GM12878 (cell line): ENCODE measurements around the gene ME1. TPM values are rescaled to one million over a fixed set of nuclear protein-coding genes. Genes with fewer than 3 reads are reported as not detected.

Experiments used
- ATAC-seq: fragments of 200-7000 bp; cut with Tn5 transposase; 3 replicates; pipeline ENCODE4 v1.9.1; 2020; ENCODE audit warnings: mild to moderate bottlenecking, moderate library complexity
- BruUV-seq: library from RNA; stranded (reverse); fragments of 400-500 nt; replicated peaks from 2 replicates; lab custom pipeline; 2021; lab: Mats Ljungman, UMichigan
- CTCF ChIA-PET: fragments of 300-600 bp; sonication (Branson Sonifier 250); formaldehyde crosslinking; extraction: SDS; loops from one replicate; lab custom pipeline; 2021; ENCODE audit warnings: inconsistent platforms; lab: Yijun Ruan, JAX
- POLR2A ChIA-PET: fragments of 350-600 bp; formaldehyde crosslinking; extraction: SDS; loops from one replicate; lab custom pipeline; 2021; ENCODE audit warnings: inconsistent platforms; lab: Charles Lee
- RAD21 ChIA-PET: fragments of 300-600 bp; sonication (Branson Sonifier 250); formaldehyde crosslinking; loops from one replicate; lab custom pipeline; 2023; ENCODE audit warnings: antibody characterized with exemption; ENCODE audit not compliant: unreplicated experiment; lab: Charles Lee
- SMC1A ChIA-PET: fragments of 300-600 bp; sonication (Branson Sonifier 250); formaldehyde crosslinking; loops from one replicate; lab custom pipeline; 2023; ENCODE audit not compliant: unreplicated experiment, uncharacterized antibody; lab: Charles Lee
- DNase-seq: peaks from one replicate; pipeline ENCODE4 v3.0.0-alpha.2; 2011; ENCODE audit warnings: low read depth, low spot score
- FAIRE-seq: peaks from 3 replicates; lab custom pipeline; 2011; peaks lifted over from hg19 to GRCh38; lab: Jason Lieb, UNC
- H2AFZ ChIP-seq: 2 replicates; pipeline ENCODE4 v1.6.0; 2011; ENCODE audit warnings: low read depth, low read length, control low read depth; ENCODE audit not compliant: control insufficient read depth
- H3K27ac ChIP-seq: 2 replicates; pipeline ENCODE4 v1.5.1; 2011; ENCODE audit warnings: control low read depth; ENCODE audit not compliant: control insufficient read depth, insufficient read depth
- H3K27me3 ChIP-seq, 2 experiments: replicated peaks in 1 of 2; 2 replicates each; pipeline versions ENCODE4 v1.6.0 to v1.6.1; 2011; ENCODE audit warnings: low read length in 1 of 2; ENCODE audit not compliant: control insufficient read depth in 2 of 2, insufficient read depth in 2 of 2
- H3K36me3 ChIP-seq, 2 experiments: 2 replicates each; pipeline ENCODE4 v1.5.1; 2011; ENCODE audit warnings: low read length in 1 of 2; ENCODE audit not compliant: control insufficient read depth in 2 of 2, insufficient read depth in 2 of 2
- H3K4me1 ChIP-seq: 2 replicates; pipeline ENCODE4 v1.6.1; 2011; ENCODE audit warnings: mild to moderate bottlenecking, low read length, moderate library complexity, mixed read lengths; ENCODE audit not compliant: control insufficient read depth, insufficient read depth
- H3K4me2 ChIP-seq: 2 replicates; pipeline ENCODE4 v1.6.0; 2011; ENCODE audit warnings: control low read depth; ENCODE audit not compliant: control insufficient read depth, insufficient read depth
- H3K4me3 ChIP-seq: fragments of 200-600 bp; sonication (generic); 2 replicates; pipeline ENCODE4 v1.5.1; 2016
- H3K79me2 ChIP-seq: 2 replicates; pipeline ENCODE4 v1.6.0; 2011; ENCODE audit warnings: low read length; ENCODE audit not compliant: control insufficient read depth, insufficient read depth
- H3K9ac ChIP-seq: 2 replicates; pipeline ENCODE4 v1.8.0; 2011; ENCODE audit warnings: low read length, control low read depth, mixed read lengths; ENCODE audit not compliant: control insufficient read depth, insufficient read depth
- H3K9me3 ChIP-seq: replicated peaks from 3 replicates; pipeline ENCODE4 v1.5.1; 2011; ENCODE audit warnings: mild to moderate bottlenecking, low read length; ENCODE audit not compliant: control insufficient read depth, insufficient read depth
- H4K20me1 ChIP-seq: 2 replicates; pipeline ENCODE4 v1.6.0; 2011; ENCODE audit not compliant: control insufficient read depth, insufficient read depth
- BCL11A ChIP-seq: IDR thresholded peaks from 2 replicates; pipeline ENCODE4 v1.6.1; 2011; ENCODE audit warnings: low read depth, low read length
- BMI1 ChIP-seq: fragments of 450-650 bp; IDR thresholded peaks from 2 replicates; pipeline ENCODE4 v1.6.1; 2016; ENCODE audit warnings: mild to moderate bottlenecking, moderate library complexity, borderline replicate concordance
- CHD1 ChIP-seq: IDR thresholded peaks from 2 replicates; pipeline ENCODE4 v1.6.1; 2012; ENCODE audit warnings: low read depth, low read length, improper control_type of control experiment
- CREM ChIP-seq: IDR thresholded peaks from 2 replicates; pipeline ENCODE4 v1.6.1; 2014; ENCODE audit warnings: antibody characterized with exemption, low read depth
- EGR1 ChIP-seq, 2 experiments: IDR thresholded peaks; 1 replicate in 1 of 2; 2 replicates in 1 of 2; pipeline ENCODE4 v1.6.1; 2011 to 2012; ENCODE audit warnings: low read depth in 2 of 2, low read length in 2 of 2, borderline replicate concordance in 1 of 2, mild to moderate bottlenecking in 1 of 2, moderate library complexity in 1 of 2
- ETV6 ChIP-seq, 2 experiments: fragments of 450-650 bp in 1 of 2; IDR thresholded peaks in 1 of 2; conservative IDR thresholded peaks in 1 of 2; 2 replicates each; pipeline ENCODE4 v1.6.1; 2014; ENCODE audit warnings: antibody characterized with exemption in 1 of 2, borderline replicate concordance in 1 of 2, low read depth in 1 of 2, mild to moderate bottlenecking in 1 of 2, moderate library complexity in 1 of 2
- JUNB ChIP-seq: IDR thresholded peaks from 2 replicates; pipeline ENCODE4 v1.6.1; 2016; ENCODE audit warnings: antibody characterized with exemption, mild to moderate bottlenecking
- NFYB ChIP-seq: IDR thresholded peaks from 2 replicates; pipeline ENCODE4 v1.6.1; 2011; ENCODE audit warnings: low read depth, mild to moderate bottlenecking, low read length, improper control_type of control experiment, moderate library complexity; ENCODE audit not compliant: insufficient read depth
- NRF1 ChIP-seq: conservative IDR thresholded peaks from 2 replicates; pipeline ENCODE4 v1.6.1; 2011; ENCODE audit warnings: mild to moderate bottlenecking, low read depth, low read length, improper control_type of control experiment
- RAD21 ChIP-seq: IDR thresholded peaks from 2 replicates; pipeline ENCODE4 v1.6.1; 2011; ENCODE audit warnings: mild to moderate bottlenecking, low read depth, low read length, moderate library complexity; ENCODE audit not compliant: insufficient read depth
- RBBP5 ChIP-seq: fragments of 200-600 bp; sonication (generic); conservative IDR thresholded peaks from 2 replicates; pipeline ENCODE4 v1.6.1; 2016
- in situ Hi-C: fragments of 300-500 bp; cut with MboI; formaldehyde crosslinking; loops from 9 replicates; pipeline ENCODE4 v1.14.3; 2018; ENCODE audit warnings: mixed read lengths
- intact Hi-C: fragments of 100-400 bp; cut with micrococcal nuclease; formaldehyde crosslinking; loops from one replicate; pipeline ENCODE4 v1.14.2; 2022; ENCODE audit not compliant: unreplicated experiment
- polyA plus RNA-seq, 11 experiments: library from polyadenylated mRNA; depleted of rRNA in 4 of 11; unstranded in 6 of 11; stranded (reverse) in 5 of 11; fragments of >200 nt; fragmentation: Nextera tagmentation in 4 of 11; fragmentation: Illumina TruSeq in 1 of 11; extraction: Ambion mirVana in 4 of 11; extraction: Trizol in 1 of 11; gene quantifications; 1 replicate in 1 of 11; 2 replicates in 10 of 11; pipeline versions ENCODE4 v1.2.1 to v1.2.3, GENCODE V29; 2011 to 2016; ENCODE audit warnings: inconsistent platforms in 2 of 11, missing spikeins in 2 of 11, low read depth in 1 of 11
- total RNA-seq, 4 experiments: library from RNA; depleted of rRNA in 3 of 4; stranded (reverse); fragments of >200 nt in 3 of 4; fragmentation: Illumina TruSeq in 1 of 4; extraction: Trizol in 1 of 4; gene quantifications; 2 replicates each; pipeline versions ENCODE4 v1.2.1 to v1.2.3, GENCODE V29; 2013 to 2021
- TF ChIP-seq, protein P1 (sequence below): fragments of 450-650 bp; formaldehyde crosslinking; IDR thresholded peaks from 2 replicates; pipeline ENCODE4 v1.5.0; 2022; ENCODE audit warnings: mild to moderate bottlenecking, missing genetic modification characterization
- TF ChIP-seq, protein P2 (sequence below): fragments of 450-650 bp; IDR thresholded peaks from 2 replicates; pipeline ENCODE4 v1.6.1; 2018; ENCODE audit warnings: borderline replicate concordance, mild to moderate bottlenecking; ENCODE audit not compliant: partially characterized antibody
- TF ChIP-seq, protein P3 (sequence below): IDR thresholded peaks from 2 replicates; pipeline ENCODE4 v1.6.1; 2011; ENCODE audit warnings: low read depth, mild to moderate bottlenecking, low read length, moderate library complexity, borderline replicate concordance; ENCODE audit errors: extremely low read depth

ME1 gene
- total and polyA plus RNA-seq, 10 of the 15 experiments (the other 5 are each of a cell fraction or from before 2014, with no cell fraction given), result 3.6 to 11.8 (median 8.4) TPM

DNA sequence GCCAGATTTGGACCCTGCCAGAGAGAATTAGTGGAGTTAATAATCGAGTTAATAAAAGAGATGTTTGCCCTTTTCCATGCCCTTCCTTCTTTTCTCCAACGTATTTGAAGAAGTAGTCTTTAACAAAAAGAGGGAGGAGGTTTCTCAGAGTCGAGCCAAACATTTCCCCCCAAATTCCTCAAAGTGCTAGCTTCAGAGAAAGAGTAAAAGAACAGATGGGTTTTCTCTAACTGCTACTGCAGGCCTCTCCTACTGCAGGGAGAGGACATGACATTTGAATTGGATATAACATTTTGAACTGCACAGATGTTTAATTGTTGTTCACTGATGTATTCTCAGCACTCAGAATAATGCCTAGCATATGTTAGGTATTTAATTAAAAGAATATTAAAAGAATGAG is 212.2 kb downstream of the ME1 start (continued):
- TF ChIP-seq, protein P1, sequence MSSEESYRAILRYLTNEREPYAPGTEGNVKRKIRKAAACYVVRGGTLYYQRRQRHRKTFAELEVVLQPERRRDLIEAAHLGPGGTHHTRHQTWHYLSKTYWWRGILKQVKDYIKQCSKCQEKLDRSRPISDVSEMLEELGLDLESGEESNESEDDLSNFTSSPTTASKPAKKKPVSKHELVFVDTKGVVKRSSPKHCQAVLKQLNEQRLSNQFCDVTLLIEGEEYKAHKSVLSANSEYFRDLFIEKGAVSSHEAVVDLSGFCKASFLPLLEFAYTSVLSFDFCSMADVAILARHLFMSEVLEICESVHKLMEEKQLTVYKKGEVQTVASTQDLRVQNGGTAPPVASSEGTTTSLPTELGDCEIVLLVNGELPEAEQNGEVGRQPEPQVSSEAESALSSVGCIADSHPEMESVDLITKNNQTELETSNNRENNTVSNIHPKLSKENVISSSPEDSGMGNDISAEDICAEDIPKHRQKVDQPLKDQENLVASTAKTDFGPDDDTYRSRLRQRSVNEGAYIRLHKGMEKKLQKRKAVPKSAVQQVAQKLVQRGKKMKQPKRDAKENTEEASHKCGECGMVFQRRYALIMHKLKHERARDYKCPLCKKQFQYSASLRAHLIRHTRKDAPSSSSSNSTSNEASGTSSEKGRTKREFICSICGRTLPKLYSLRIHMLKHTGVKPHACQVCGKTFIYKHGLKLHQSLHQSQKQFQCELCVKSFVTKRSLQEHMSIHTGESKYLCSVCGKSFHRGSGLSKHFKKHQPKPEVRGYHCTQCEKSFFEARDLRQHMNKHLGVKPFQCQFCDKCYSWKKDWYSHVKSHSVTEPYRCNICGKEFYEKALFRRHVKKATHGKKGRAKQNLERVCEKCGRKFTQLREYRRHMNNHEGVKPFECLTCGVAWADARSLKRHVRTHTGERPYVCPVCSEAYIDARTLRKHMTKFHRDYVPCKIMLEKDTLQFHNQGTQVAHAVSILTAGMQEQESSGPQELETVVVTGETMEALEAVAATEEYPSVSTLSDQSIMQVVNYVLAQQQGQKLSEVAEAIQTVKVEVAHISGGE (CRISPR knock-in tag), result no peak
- TF ChIP-seq EGR1 (IDR thresholded peaks at IDR 0.05; ENCODE audit: borderline replicate concordance in 1 of 2, low read depth in 2 of 2, low read length in 2 of 2), result no peak
- TF ChIP-seq BMI1, result no peak

DNA sequence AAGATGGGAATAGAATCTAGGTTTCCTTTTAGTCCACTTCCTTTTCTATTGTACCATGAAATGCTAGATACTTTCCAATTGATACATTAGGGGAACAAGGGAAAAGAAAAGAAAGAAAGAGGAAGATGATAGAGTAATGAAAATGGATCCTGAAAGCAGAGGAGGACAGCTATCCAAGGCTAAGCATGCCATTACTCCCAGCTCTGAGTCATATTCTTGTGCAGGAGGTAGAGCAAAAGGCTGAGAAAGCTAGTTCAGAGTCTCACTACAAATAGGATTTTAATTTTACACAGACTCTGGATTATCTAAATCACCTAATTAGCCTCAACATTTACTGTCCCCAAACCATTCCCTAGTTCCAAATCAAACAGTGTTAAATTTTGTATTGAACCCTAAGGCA is 214.0 kb downstream of the ME1 start:
- ATAC-seq (no peak), DNase-seq (no peak), FAIRE-seq (no peak)
- no peak overlapping the region for H3K4me2 ChIP-seq
- H3K9ac ChIP-seq, result no peak overlapping the region
- H3K4me3 ChIP-seq, result no peak overlapping the region
- no peak overlapping the region for H3K27ac ChIP-seq
- in situ Hi-C loops, result no loop called here
- H3K27me3 ChIP-seq, result no peaks in the 10 kb centered on the region
- ChIA-PET RAD21 (interaction anchor here (0.9 to 6.1 kb wide), 4 partner anchors 41 to 298 kb away, joined by 3 to 215 read pairs (median 10); partner anchors contain the start of genes DOP1A, PRSS35 and UBE3D), SMC1A (interaction anchor here (1.1 to 10.5 kb wide), 7 partner anchors 13 to 297 kb away, joined by 3 to 277 read pairs (median 9); partner anchors contain the start of genes DOP1A, PGM3, PRSS35 and RWDD2A), POLR2A (interaction anchor here (1.3 to 3.6 kb wide), 2 partner anchors 28 to 150 kb away, joined by 3 to 34 read pairs; partner anchors contain the start of genes DOP1A and UBE3D), CTCF (interaction anchor here (0.8 to 19.5 kb wide), 12 partner anchors 10 to 643 kb away, joined by 3 to 635 read pairs (median 12); partner anchors contain the start of genes CYB5R4, DOP1A, PRSS35 and UBE3D)
- BruUV-seq, result no TSS peak
- no peaks in the 10 kb centered on the region for H3K9me3 ChIP-seq
- H3K36me3 ChIP-seq, result no peaks in the 10 kb centered on the region; a peak in 1 of 4 replicates
- intact Hi-C loops, result loop anchor here (10.0 kb wide), 1 partner anchor 962 kb away; no protein-coding TSS in a partner anchor
- no peaks in the 10 kb centered on the region for H4K20me1 ChIP-seq
- H3K4me1 ChIP-seq, result no peaks in the 10 kb centered on the region
- H3K79me2 ChIP-seq, result no peaks in the 10 kb centered on the region
- H2AFZ ChIP-seq, result no peak overlapping the region
- TF ChIP-seq, protein P2, sequence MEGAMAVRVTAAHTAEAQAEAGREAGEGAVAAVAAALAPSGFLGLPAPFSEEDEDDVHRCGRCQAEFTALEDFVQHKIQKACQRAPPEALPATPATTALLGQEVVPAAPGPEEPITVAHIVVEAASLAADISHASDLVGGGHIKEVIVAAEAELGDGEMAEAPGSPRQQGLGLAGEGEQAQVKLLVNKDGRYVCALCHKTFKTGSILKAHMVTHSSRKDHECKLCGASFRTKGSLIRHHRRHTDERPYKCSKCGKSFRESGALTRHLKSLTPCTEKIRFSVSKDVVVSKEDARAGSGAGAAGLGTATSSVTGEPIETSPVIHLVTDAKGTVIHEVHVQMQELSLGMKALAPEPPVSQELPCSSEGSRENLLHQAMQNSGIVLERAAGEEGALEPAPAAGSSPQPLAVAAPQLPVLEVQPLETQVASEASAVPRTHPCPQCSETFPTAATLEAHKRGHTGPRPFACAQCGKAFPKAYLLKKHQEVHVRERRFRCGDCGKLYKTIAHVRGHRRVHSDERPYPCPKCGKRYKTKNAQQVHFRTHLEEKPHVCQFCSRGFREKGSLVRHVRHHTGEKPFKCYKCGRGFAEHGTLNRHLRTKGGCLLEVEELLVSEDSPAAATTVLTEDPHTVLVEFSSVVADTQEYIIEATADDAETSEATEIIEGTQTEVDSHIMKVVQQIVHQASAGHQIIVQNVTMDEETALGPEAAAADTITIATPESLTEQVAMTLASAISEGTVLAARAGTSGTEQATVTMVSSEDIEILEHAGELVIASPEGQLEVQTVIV, result no peak
- TF ChIP-seq CHD1 (no peak), JUNB (no peak), NRF1 (no peak), CREM (no peak), BMI1 (no peak), RBBP5 (no peak), ETV6 (conservative IDR thresholded peaks at IDR 0.05 in 1 of 2, IDR thresholded peaks at IDR 0.05 in 1 of 2; ENCODE audit: borderline replicate concordance in 1 of 2, low read depth in 1 of 2) (no peak), NFYB (no peak), RAD21 (no peak), BCL11A (no peak)
- TF ChIP-seq, protein P3, sequence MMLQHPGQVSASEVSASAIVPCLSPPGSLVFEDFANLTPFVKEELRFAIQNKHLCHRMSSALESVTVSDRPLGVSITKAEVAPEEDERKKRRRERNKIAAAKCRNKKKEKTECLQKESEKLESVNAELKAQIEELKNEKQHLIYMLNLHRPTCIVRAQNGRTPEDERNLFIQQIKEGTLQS, result no peak
